Eye (tissue), 1 donor: ENCODE data around the gene ZNF407.

Source experiments
- DNase-seq: peaks from one replicate; pipeline ENCODE4 v3.0.0-alpha.2; 2015

ZNF407 gene

DNA sequence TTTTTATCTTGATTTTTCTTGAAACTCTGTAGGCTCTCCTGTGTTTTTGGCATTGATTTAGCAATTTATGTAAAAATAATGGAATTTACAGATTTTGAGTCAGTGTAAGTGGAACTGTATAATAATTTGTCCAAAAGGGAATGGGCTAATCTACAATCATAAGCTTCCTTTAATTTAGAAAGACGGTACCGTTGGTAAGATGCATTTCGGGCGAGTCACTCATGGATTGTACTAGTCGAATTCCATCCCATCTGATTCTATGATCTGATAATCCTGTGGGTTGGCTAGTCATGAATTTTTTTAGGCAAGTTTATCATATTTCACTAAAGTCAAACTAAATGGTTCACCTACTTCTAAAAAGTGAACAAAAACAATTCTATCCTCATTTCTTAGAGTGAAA lies 133.4 kb downstream of the ZNF407 start:
- no peak for DNase-seq

- no peak for DNase-seq
Measured at GRCh38 chr18:74732380-74732779, 134.7 kb downstream of the ZNF407 start.

DNA sequence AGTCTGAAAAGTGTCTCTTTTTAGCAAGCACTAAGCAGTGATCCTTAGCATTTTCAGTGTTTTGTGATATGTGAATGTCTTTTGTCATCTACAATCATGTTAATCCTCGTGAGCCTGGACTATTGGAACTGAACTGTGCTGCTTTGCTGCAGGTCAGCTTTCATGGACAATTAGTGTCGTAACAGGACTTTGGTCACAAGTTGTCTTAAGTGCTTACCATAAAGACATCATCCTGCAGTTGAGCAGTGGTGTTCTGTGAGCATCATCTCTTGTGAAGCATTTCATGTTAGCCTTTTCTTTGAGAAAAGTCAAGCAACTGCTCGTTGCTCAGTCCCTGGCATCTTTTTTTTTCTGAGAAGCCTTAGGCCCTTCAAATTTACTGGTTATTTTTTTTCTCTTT lies 135.9 kb downstream of the ZNF407 start:
- peak; percentile 69 for DNase-seq

DNA sequence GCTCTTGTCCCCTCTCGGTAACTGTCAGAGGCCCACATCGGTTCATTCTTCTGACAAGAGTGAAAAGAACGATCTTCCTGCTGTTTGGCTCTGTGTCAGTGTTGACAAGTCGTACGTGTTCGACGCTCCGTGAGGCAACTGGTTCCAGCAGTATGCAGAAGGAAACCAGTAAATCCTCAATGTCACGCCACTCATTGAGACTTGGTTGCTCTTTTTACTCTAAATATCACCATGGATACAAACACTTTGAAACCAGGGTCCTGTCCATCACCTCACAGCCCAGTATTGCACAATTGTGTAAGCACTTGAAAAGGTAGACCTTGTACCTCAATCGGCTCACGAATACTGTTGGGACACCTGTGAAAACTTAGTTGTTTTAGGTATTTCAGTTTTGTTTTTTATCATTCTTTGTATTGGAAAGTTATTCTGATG lies 136.4 kb downstream of the ZNF407 start:
- peak; percentile 57 for DNase-seq

DNA sequence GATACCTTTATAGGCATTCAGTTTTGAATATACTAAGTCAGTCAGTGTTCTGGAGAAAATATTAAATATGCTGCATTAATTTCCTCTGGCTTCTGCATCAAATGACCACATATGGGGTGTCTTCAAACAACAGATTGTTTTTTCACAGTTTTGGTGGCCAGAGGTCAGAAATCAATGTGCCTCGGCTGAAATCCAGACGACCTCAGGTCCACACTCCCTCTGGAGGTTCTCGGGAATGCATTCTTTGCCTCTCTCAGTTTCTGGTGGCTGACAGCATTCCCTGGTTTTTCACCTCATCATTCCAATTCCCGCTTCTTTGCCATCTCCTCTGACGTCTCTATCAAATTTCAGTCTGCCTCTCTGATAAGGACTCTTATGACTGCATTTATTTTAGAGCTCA lies 142.3 kb downstream of the ZNF407 start:
- DNase-seq = no peak

GRCh38 chr18:74742573-74743243 lies 145.0 kb downstream of the ZNF407 start:
- no peak for DNase-seq

GRCh38 chr18:74745633-74746403 lies 148.1 kb downstream of the ZNF407 start:
- no peak for DNase-seq

GRCh38 chr18:74748809-74749208 lies 151.1 kb downstream of the ZNF407 start:
- no peak for DNase-seq

GRCh38 chr18:74758995-74759394 lies 161.3 kb downstream of the ZNF407 start:
- DNase-seq = no peak

DNA sequence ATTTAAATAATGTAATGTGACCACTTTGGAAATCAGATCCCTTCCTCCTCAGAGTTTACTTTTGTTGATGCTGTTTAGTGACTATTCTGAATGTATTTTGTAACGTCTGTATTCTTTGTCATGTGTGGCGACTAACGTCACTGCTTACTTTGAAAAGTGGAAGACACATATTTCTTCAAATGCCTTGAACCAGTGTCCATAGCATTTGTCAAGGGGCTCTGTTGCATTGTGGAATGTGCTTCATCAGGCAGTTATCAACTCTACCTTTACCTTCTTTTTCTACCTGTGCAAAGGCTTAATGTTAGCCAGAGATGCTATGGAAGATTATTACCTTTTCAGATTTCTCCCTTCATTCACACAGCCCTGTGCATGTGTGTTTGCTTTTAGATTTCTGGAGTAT lies 162.4 kb downstream of the ZNF407 start:
- no peak for DNase-seq

- DNase-seq = no peak
Measured at GRCh38 chr18:74760436-74760835, 162.8 kb downstream of the ZNF407 start.

DNA sequence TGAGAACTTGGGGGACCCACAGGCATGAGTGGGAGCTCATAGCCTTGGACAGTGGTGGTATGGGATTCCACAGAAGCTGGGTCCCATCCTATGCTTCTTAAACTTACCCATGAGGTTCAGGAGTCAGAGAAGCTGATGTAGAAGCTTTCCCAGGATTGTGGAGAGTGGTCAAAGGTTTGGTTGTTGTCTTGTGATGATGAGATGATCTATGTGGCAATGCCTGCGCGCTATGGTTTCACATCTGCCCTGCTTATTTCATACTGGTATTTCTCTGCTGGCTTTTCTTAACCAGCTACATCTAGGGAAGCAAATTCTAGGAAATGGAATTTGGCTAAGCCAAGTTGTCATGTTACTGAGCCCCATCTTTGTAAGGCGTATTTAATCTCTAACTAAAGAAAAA lies 168.6 kb downstream of the ZNF407 start:
- no peak for DNase-seq

DNA sequence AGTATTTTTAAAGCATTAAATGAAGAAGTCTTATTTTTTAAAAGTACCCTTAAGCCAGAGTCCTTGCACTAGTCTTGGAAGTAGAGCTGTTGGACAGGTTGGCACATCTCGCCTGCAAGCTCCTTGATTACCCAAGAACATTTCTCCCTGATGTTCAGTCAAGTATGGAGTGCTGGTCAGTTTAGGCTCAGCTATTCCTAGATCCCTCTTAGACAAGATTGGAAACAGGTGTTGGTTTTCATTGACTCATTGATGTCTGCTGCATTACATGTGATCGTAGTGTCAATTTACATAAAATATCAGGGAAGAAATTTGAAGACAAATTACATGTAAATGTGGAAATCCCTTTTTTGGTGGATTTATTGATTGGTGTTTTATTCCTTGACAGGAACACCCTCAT lies 170.4 kb downstream of the ZNF407 start:
- no peak for DNase-seq

GRCh38 chr18:74773171-74773624 lies 175.5 kb downstream of the ZNF407 start:
- DNase-seq = no peak

DNA sequence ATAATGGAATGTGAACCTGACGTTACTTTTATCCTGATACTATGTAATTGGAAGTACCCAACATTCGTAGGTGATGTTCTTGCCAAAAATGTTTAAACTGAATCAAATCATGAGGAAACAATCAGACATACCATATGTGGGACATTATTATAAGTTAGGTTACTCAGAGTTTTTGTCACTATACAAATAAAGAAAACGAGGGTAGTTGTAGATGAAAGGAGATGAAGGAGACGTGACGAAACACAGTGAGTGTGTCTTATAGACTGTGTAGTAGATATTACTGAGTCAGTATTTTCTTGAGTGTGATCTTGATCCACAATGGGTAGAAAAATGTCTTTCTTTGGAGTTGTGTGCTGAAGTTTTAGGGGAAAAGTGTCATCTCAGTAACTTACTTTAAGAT lies 176.8 kb downstream of the ZNF407 start:
- no peak for DNase-seq

DNA sequence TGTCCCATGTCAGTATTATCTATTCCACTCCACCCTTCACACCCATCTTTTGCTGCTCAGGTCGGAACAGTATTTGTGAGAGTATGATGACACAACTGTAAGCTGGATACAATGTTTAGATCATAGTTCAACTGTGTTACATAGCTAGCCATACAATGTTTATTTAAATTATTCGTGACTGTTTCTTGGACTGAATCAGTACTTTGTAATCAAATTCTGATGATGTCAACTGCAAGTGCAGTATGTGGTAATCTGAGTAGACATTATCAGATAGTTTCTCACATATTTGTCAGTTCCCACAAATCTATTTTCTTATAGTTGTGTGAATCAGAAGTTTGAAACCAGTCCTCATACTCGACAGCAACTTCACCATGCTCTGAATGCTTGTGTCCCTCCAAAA lies 177.6 kb downstream of the ZNF407 start:
- no peak for DNase-seq

- DNase-seq = no peak
Measured at GRCh38 chr18:74778191-74778847, 180.6 kb downstream of the ZNF407 start.

- DNase-seq = no peak
Measured at GRCh38 chr18:74784752-74785151, 187.1 kb downstream of the ZNF407 start.

- no peak for DNase-seq
Measured at GRCh38 chr18:74785632-74786031, 188.0 kb downstream of the ZNF407 start.

- DNase-seq = no peak
Measured at GRCh38 chr18:74788657-74789056, 191.0 kb downstream of the ZNF407 start.

DNA sequence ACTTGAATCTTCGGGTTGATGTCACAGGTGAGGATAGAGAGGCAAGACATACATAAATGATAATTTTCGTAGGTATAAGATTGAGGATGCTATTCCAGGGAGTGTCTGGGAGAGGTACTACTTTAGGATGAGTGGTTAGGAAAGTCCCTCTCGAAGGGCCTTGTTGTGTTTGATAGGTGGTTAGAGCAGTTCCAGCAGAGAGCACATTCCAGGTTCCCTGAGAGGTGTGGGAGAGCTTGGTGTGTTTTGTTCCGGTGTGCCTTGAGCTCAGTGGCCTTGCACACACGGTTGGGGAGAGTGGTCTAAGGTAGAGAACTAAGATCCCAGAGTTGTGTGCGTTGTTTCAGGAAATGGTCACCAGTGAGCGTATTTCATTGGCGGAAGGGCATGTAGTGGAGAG lies 191.4 kb downstream of the ZNF407 start:
- DNase-seq = no peak

DNA sequence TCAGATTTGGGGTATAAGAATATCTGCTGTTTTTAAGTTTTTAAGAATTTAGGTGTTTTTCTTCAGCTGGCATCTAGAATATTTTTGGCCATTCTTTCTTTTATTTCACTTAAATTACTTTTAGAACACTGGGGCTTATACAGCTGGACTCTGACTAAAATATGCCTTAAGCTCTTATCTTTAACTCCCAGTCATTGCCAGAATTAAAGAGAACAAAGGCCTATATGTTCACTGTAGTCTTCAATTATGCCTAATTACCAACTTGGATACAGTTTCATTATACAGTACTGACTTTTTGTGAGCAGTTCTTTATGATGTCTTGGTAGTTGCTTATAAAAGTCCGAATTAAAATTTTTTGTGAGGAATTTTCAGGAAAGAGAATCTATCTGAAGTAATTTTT lies 192.8 kb downstream of the ZNF407 start:
- no peak for DNase-seq

GRCh38 chr18:74791501-74792194 lies 194.0 kb downstream of the ZNF407 start:
- DNase-seq = no peak
